OCI-LY1 (cell line): Measurements from ENCODE around the gene RNASEH2C.

Experiments used
- H2AFZ ChIP-seq: fragments of 200-600 bp; sonication (generic), shearing (Covaris generic); 2 replicates; pipeline ENCODE4 v1.6.0; 2014; ENCODE audit warnings: antibody characterized with exemption, mild to moderate bottlenecking, low read length
- H3F3A ChIP-seq: fragments of 200-600 bp; sonication (generic), shearing (Covaris generic); 2 replicates; pipeline ENCODE4 v1.6.0; 2014; ENCODE audit warnings: mild to moderate bottlenecking, antibody characterized with exemption, low read length, moderate library complexity; ENCODE audit not compliant: insufficient read depth
- H3K27ac ChIP-seq: fragments of 200-600 bp; sonication (generic); 2 replicates; pipeline ENCODE4 v1.5.1; 2014; ENCODE audit warnings: low read length, mixed run types, mild to moderate bottlenecking, low read depth; ENCODE audit not compliant: poor library complexity, severe bottlenecking
- H3K27me3 ChIP-seq: fragments of 200-600 bp; sonication (generic); 2 replicates; pipeline ENCODE4 v1.6.0; 2014; ENCODE audit warnings: antibody characterized with exemption, mild to moderate bottlenecking, low read length, moderate library complexity; ENCODE audit not compliant: insufficient read depth
- H3K36me3 ChIP-seq: fragments of 200-600 bp; sonication (generic); 2 replicates; pipeline ENCODE4 v1.6.1; 2014; ENCODE audit warnings: mild to moderate bottlenecking, antibody characterized with exemption, low read length, moderate library complexity, mixed read lengths; ENCODE audit not compliant: insufficient read depth
- H3K4me1 ChIP-seq: fragments of 200-600 bp; sonication (generic); 2 replicates; pipeline ENCODE4 v1.5.1; 2014; ENCODE audit warnings: mild to moderate bottlenecking, low read length, moderate library complexity; ENCODE audit not compliant: insufficient read depth, severe bottlenecking
- H3K4me2 ChIP-seq: fragments of 200-600 bp; sonication (generic), shearing (Covaris generic); 2 replicates; pipeline ENCODE4 v1.6.1; 2014; ENCODE audit warnings: low read length
- H3K4me3 ChIP-seq: fragments of 200-600 bp; sonication (generic); 2 replicates; pipeline ENCODE4 v1.5.1; 2014; ENCODE audit warnings: low read length, low read depth, mild to moderate bottlenecking, mixed read lengths; ENCODE audit not compliant: poor library complexity, severe bottlenecking
- H3K79me2 ChIP-seq: fragments of 200-600 bp; shearing (Covaris generic); 2 replicates; pipeline ENCODE4 v1.6.1; 2016; ENCODE audit warnings: mixed run types, low read length, mixed read lengths; ENCODE audit not compliant: insufficient read depth
- H3K9ac ChIP-seq: fragments of 200-600 bp; sonication (generic), shearing (Covaris generic); 2 replicates; pipeline ENCODE4 v1.6.1; 2014; ENCODE audit warnings: mild to moderate bottlenecking, low read length, mixed read lengths
- H3K9me2 ChIP-seq: fragments of 200-600 bp; sonication (generic), shearing (Covaris generic); 2 replicates; pipeline ENCODE4 v1.6.1; 2014; ENCODE audit warnings: low read depth, mild to moderate bottlenecking, low read length, mixed read lengths
- H3K9me3 ChIP-seq: fragments of 200-600 bp; shearing (Covaris generic); 2 replicates; pipeline ENCODE4 v1.6.1; 2014; ENCODE audit warnings: low read length, mixed read lengths
- H4K20me1 ChIP-seq: fragments of 200-600 bp; sonication (generic), shearing (Covaris generic); 2 replicates; pipeline ENCODE4 v1.6.0; 2016; ENCODE audit warnings: mild to moderate bottlenecking, low read length; ENCODE audit not compliant: insufficient read depth
- CTCF ChIP-seq: fragments of 200-600 bp; sonication (generic), shearing (Covaris generic); IDR thresholded peaks from 2 replicates; pipeline ENCODE4 v1.5.1; 2017; ENCODE audit warnings: mild to moderate bottlenecking, antibody characterized with exemption, low read length, moderate library complexity, mixed read lengths
- EZH2 ChIP-seq: fragments of 200-600 bp; sonication (generic), shearing (Covaris generic); IDR thresholded peaks from 2 replicates; pipeline ENCODE4 v1.8.0; 2017; ENCODE audit warnings: borderline replicate concordance, mixed run types, mild to moderate bottlenecking, antibody characterized with exemption, low read length, moderate library complexity, mixed read lengths

The RNASEH2C gene

GRCh38 chr11:65713212-65713969 is 7.2 kb downstream of the RNASEH2C start:
- no peaks in the 10 kb centered on the region for H3K9me2 ChIP-seq
- no peaks in the 10 kb centered on the region for H4K20me1 ChIP-seq
- H3K9me3 ChIP-seq = no peaks in the 10 kb centered on the region
- no peaks in the 10 kb centered on the region for H3F3A ChIP-seq
- H3K4me1 ChIP-seq = peaks cover 28% of the 10 kb centered on the region
- no peak for TF ChIP-seq CTCF
- TF ChIP-seq EZH2 = no peak
- no peaks in the 10 kb centered on the region for H3K79me2 ChIP-seq
- peaks cover 52% of the 10 kb centered on the region for H3K36me3 ChIP-seq
- H2AFZ ChIP-seq = no peak overlapping the region
- H3K9ac ChIP-seq = peak overlapping the region; percentile 80; the same call in 1 of the 2 replicates
- peak overlapping the region; percentile 88 for H3K4me2 ChIP-seq
- H3K27me3 ChIP-seq = no peaks in the 10 kb centered on the region
- no peak overlapping the region for H3K27ac ChIP-seq
- peak overlapping the region; percentile 76 for H3K4me3 ChIP-seq

- H3K79me2 ChIP-seq = no peaks in the 10 kb centered on the region
- no peak overlapping the region for H2AFZ ChIP-seq
Observed at GRCh38 chr11:65712633-65713076, 7.9 kb downstream of the RNASEH2C start.

GRCh38 chr11:65711785-65712632 is 8.6 kb downstream of the RNASEH2C start, which contains the start of gene KAT5:
Gene KAT5, plus strand, starts transcription at chr11:65712252. Its CDS starts 16 bp downstream, at chr11:65712268.
- no peaks in the 10 kb centered on the region for H3K9me2 ChIP-seq
- no peaks in the 10 kb centered on the region for H3K9me3 ChIP-seq
- H2AFZ ChIP-seq = peak within 1 kb of the TSS; percentile 60
- peaks cover 38% of the 10 kb centered on the region for H3K36me3 ChIP-seq
- H3K27ac ChIP-seq = peak within 1 kb of the TSS; percentile 90
- peak within 1 kb of the TSS; percentile 80 for H3K9ac ChIP-seq
- peak within 1 kb of the TSS; percentile 88 for H3K4me2 ChIP-seq
- peaks cover 22% of the 10 kb centered on the region for H3K4me1 ChIP-seq
- TF ChIP-seq CTCF = peak; percentile 95
- no peak for TF ChIP-seq EZH2
- H3K27me3 ChIP-seq = no peaks in the 10 kb centered on the region
- H3F3A ChIP-seq = no peaks in the 10 kb centered on the region
- H3K79me2 ChIP-seq = no peaks in the 10 kb centered on the region
- H4K20me1 ChIP-seq = no peaks in the 10 kb centered on the region
- H3K4me3 ChIP-seq = peak within 1 kb of the TSS; percentile 76

More at GRCh38 chr11:65712633-65713076, 7.9 kb downstream of the RNASEH2C start:
- Histone ChIP-seq H3K27me3 (no peaks in the 10 kb centered on the region), H3K27ac (peak overlapping the region; percentile 90), H3K9me3 (no peaks in the 10 kb centered on the region), H3K9ac (peak overlapping the region; percentile 80), H4K20me1 (no peaks in the 10 kb centered on the region), H3F3A (no peaks in the 10 kb centered on the region), H3K4me1 (peaks cover 22% of the 10 kb centered on the region), H3K36me3 (peaks cover 44% of the 10 kb centered on the region), H3K4me2 (peak overlapping the region; percentile 88), H3K9me2 (no peaks in the 10 kb centered on the region), H3K4me3 (peak overlapping the region; percentile 76)
- TF ChIP-seq CTCF (no peak), EZH2 (no peak)
